Kidney tubule cell (primary cell): ENCODE results near the gene RAB43.
"Not testable (repeated sequence)": the region's sequence is repeated elsewhere in the genome, so short reads cannot be mapped to it uniquely, and the experiment has no call there.

Source experiments
- DNase-seq: peaks from one replicate; pipeline ENCODE4 v3.0.0-alpha.2; 2018; ENCODE audit warnings: low spot score

Gene RAB43

DNA sequence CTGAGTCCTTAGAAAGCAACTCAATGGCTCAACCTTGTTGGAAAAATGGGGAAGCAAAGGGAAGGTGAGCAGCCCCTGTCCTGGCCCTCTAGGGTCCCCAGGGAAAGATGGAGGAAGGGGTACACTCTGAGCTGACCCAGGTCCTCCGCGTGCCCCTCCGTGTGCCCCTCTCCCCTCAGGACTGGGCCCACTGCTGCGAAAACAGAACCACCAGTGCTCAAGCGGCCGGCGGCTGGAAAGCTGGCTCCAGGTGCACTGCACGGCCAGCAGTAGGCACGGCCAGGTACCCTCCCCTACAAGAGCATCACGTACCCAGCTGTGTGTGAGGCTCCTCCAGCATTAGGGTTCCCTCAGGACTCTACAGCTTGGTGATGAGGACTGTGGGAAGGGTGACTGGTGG, 26.3 kb downstream of the RAB43 start:
- no peak for DNase-seq

GRCh38 chr3:129088312-129088711, 33.3 kb downstream of the RAB43 start:
- DNase-seq = not testable (repeated sequence)

GRCh38 chr3:129087904-129088303, 33.7 kb downstream of the RAB43 start:
- not testable (repeated sequence) for DNase-seq

- no peak for DNase-seq
These were observed 34.4 kb downstream of the RAB43 start for GRCh38 chr3:129087138-129087702.

GRCh38 chr3:129085818-129086217, 35.8 kb downstream of the RAB43 start:
- DNase-seq = no peak

DNA sequence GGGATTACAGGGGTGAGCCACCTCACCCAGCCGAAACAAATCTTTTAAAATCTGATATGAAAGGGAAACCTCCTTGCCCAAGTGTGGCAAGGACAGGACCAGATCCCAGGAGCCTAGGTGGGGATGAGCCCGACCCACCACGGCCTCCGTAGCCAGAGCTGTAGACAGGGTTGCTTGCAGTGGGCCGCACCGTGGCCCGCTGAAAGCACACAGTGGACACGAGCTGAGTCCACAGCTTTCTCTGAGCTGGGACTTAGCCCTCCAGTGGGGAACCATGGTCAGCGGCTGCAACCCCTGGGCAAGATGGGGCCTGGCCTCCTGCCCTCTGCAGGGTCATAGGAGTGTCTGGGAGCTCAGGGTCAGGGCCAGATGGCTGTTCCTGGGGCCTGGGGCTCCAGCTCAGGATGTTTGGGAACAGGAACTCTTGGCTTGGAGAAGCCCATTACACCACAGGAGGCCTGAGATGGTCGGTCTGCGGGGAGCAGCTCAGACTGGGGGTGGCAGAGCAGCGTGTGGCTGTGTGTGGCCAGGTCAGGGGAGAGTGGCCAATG, 36.4 kb downstream of the RAB43 start:
- no peak for DNase-seq

GRCh38 chr3:129084501-129084900, 37.1 kb downstream of the RAB43 start:
- DNase-seq = no peak

DNA sequence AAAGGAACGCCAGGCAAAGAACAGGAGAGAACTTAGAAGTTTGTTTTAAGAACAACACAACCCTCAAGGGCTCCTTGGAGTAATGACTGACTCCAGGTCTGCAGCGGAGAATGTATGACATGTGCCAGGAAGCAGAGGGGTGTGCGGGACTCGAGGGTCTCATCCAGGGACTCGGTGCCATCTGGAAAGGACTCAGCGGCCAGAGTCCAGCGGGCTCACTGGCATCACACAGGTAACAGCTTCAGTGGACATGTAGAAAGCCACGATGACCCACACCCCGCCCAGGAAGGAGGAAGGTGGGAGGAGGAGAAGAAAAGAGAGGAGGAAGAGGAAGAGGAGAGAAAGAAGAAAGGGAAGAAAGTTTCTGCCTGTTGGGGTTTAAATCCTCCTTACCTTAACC, 39.6 kb downstream of the RAB43 start:
- no peak for DNase-seq

- no peak for DNase-seq
These were observed 40.1 kb downstream of the RAB43 start for GRCh38 chr3:129081503-129081902.

DNA sequence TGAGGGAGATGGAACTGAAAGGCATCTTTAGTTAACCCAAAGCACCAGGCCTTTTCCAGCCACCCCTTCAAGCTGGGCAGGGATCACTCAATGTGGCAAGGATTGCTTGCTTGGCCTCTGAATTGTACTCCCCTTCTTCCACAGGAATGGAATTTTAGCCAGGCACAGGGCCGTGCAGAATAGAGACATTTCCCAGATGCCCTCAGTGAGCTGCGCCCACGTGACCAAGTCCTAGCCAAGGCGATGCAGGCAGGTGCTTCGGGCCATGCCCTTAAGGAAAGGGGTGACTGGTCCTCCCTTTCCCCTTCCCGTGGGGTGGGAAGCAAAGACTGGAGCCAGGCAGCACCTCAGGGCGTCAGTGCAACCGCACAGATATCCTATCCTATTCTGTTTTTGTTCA, 43.1 kb downstream of the RAB43 start:
- no peak for DNase-seq

DNA sequence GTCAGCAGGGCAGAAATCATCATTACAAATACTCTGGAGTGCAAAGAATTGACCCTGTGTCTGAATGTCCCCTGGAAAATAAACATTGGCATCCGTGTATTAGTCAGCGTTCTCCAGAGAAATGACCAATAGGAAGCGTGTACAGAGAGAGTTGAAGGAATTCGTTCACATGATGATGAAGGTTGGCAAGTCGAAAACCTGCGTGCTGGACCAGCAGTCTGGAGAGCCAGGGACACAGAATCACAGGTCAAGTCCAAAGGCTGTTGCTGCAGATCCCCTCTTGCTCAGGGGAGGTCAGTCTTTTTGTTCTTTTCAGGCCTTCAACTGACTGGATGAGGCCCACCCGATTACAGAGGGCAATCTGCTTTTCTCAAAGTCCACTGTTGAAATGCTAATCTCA, 44.4 kb downstream of the RAB43 start:
- no peak for DNase-seq

DNA sequence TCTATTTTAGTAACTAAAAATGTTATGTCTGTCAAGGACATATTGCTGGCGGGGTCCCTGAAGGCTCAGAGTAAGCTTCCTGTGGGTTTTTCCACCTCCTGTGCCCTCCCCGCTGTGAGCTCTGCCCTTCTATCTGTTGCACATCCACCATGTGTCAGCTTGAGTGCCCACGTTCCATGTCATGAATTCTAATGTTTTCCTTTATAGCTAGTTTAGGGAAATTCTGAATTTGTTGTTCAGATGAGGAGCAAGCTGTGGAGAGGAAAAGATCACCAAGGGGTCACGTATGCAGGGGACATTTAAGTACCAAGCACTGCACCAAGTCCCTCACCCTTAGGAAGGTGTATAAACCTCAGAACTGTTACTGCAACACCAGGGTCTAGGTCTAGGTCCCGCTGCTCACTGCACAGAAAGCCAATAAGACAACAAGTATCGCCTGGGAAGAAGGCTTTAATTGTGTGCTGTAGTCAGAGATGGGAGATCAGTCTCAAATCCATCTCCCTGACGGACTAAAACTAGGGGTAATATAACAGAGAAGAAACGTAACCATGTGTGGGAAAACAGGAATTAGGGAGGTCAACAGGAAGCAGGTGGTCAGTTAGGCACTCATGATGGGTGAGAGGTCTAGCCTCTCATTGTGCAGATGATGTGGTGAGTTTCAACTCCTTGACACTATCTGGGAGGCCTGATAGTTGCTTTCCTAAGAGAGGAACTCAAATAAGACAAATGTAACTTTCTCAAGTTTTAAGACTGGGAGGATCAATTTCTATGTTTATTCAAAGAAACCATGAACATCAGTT, 51.3 kb downstream of the RAB43 start:
- DNase-seq = no peak

GRCh38 chr3:129069313-129070085, 52.1 kb downstream of the RAB43 start:
- DNase-seq = not testable (repeated sequence)

DNA sequence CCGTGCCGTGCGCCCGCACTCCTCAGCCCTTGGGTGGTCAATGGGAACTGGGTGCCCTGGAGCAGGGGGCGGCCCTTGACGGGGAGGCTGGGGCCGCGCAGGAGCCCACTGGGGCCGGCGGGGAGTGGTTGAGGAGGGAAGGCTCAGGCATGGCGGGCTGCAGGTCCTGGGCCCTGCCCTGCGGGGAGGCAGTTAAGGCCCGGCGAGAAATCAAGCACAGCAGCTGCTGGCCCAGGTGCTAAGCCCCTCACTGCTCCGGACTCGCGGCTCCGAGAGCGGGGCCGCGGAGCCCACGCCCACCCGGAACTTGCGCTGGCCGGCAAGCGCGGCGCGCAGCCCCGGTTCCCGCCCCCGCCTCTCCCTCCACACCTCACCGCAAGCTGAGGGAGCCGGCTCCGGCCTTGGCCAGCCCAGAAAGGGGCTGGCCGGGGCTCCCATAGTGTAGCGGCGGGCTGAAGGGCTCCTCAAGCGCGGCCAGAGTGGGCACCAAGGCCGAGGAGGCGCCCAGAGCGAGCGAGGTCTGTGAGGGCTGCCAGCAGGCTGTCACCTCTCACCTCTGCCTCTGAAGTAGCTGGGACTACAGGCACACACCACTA, 53.2 kb downstream of the RAB43 start:
- no peak for DNase-seq

- DNase-seq = not testable (repeated sequence)
These were observed 53.9 kb downstream of the RAB43 start for GRCh38 chr3:129067719-129068118.

GRCh38 chr3:129065720-129066073, 55.9 kb downstream of the RAB43 start:
- no peak for DNase-seq

GRCh38 chr3:129065016-129065719, 56.4 kb downstream of the RAB43 start:
- no peak for DNase-seq

DNA sequence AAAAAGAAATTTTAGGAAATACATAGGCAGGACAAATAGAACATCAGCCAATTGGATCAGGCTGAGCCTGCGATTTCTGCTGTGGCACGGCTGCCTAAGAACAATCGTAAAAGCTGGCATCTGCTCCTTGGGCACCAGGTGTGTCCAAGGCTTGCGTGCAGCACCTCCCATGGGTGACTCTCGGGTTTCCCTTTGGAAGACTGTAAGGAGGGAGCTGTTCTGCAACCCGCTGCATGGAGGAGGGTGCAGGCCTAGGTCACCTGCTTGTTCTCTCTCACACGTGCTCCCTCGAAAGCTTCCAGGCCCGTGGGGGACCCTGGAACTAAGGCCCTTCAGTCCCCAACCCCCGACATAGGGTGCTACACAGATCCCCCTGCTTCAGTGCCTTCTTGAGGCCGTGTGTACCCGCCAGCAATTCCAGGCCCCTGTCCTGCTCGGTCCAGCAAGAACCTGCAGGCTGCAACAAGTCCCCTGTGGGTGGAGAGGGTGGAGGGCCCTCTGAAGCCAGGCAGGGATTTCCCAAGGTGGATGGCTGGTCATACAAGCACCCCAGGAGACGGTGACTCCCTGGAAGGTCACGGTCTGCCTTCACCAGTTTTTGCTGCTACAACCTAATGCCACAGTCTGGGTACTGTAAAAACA, 57.6 kb downstream of the RAB43 start:
- no peak for DNase-seq

- no peak for DNase-seq
These were observed 58.4 kb downstream of the RAB43 start for GRCh38 chr3:129063091-129063640.

- no peak for DNase-seq
These were observed 59.4 kb downstream of the RAB43 start for GRCh38 chr3:129061888-129062834.
